ENCODE results near the gene TBC1D2. TPM values are rescaled to one million over a fixed set of nuclear protein-coding genes. Genes with fewer than 3 reads are reported as not detected.
"Not testable (repeated sequence)": the region's sequence is repeated elsewhere in the genome, so short reads cannot be mapped to it uniquely, and the experiment has no call there.

The TBC1D2 gene
- total and polyA plus RNA-seq, 2 donors (not counting 1 experiment from before 2014, with no cell fraction given) = 7.5 to 24.9 TPM

GRCh38 chr9:98176391-98177259 lies 78.8 kb downstream of the TBC1D2 start:
- Histone ChIP-seq H3K9ac (ENCODE audit: insufficient read depth, low read length) (no peak overlapping the region), H3K4me1 (ENCODE audit: control insufficient read depth, extremely low read depth, insufficient read depth, low read length) (no peaks in the 10 kb centered on the region), H3K79me2 (ENCODE audit: control insufficient read depth, insufficient read depth, low read length) (no peaks in the 10 kb centered on the region), H3K36me3 (ENCODE audit: control insufficient read depth, insufficient read depth, low read length) (no peaks in the 10 kb centered on the region), H3K4me2 (ENCODE audit: extremely low read depth, insufficient read depth, low read length) (no peak overlapping the region), H3K27me3 (ENCODE audit: control insufficient read depth, insufficient read depth, low read length) (peaks cover 7% of the 10 kb centered on the region), H4K20me1 (ENCODE audit: control insufficient read depth, extremely low read depth, insufficient read depth, low read length) (no peaks in the 10 kb centered on the region), H2AFZ (ENCODE audit: low read length) (no peak overlapping the region), H3K4me3 (replicated peaks in 1 of 4; ENCODE audit: control extremely low read depth in 1 of 4, insufficient read depth in 1 of 4, low read depth in 3 of 4, low read length in 4 of 4) (no peak overlapping the region), H3K27ac (ENCODE audit: insufficient read depth, low read length) (no peak overlapping the region), H3K9me3 (ENCODE audit: control insufficient read depth, insufficient read depth, low read depth, low read length) (no peaks in the 10 kb centered on the region)
- TF ChIP-seq EZH2 (IDR thresholded peaks at IDR 0.05; ENCODE audit: low read length, missing control alignments) (no peak), CTCF (conservative IDR thresholded peaks at IDR 0.05 in 1 of 2, IDR thresholded peaks at IDR 0.05 in 1 of 2; ENCODE audit: low read depth in 1 of 2, low read length in 2 of 2) (no peak)
- no peak for DNase-seq (ENCODE audit: low read depth in 2 of 2)

GRCh38 chr9:98175762-98176161 lies 79.7 kb downstream of the TBC1D2 start:
- Histone ChIP-seq H3K27ac (ENCODE audit: insufficient read depth, low read length) (no peak overlapping the region), H3K36me3 (ENCODE audit: control insufficient read depth, insufficient read depth, low read length) (no peaks in the 10 kb centered on the region), H3K9me3 (ENCODE audit: control insufficient read depth, insufficient read depth, low read depth, low read length) (no peaks in the 10 kb centered on the region), H3K79me2 (ENCODE audit: control insufficient read depth, insufficient read depth, low read length) (no peaks in the 10 kb centered on the region), H4K20me1 (ENCODE audit: control insufficient read depth, extremely low read depth, insufficient read depth, low read length) (no peaks in the 10 kb centered on the region), H2AFZ (ENCODE audit: low read length) (no peak overlapping the region), H3K9ac (ENCODE audit: insufficient read depth, low read length) (no peak overlapping the region), H3K4me1 (ENCODE audit: control insufficient read depth, extremely low read depth, insufficient read depth, low read length) (no peaks in the 10 kb centered on the region), H3K4me2 (ENCODE audit: extremely low read depth, insufficient read depth, low read length) (no peak overlapping the region), H3K4me3 (replicated peaks in 1 of 4; ENCODE audit: control extremely low read depth in 1 of 4, insufficient read depth in 1 of 4, low read depth in 3 of 4, low read length in 4 of 4) (no peak overlapping the region), H3K27me3 (ENCODE audit: control insufficient read depth, insufficient read depth, low read length) (peaks cover 8% of the 10 kb centered on the region)
- TF ChIP-seq CTCF (conservative IDR thresholded peaks at IDR 0.05 in 1 of 2, IDR thresholded peaks at IDR 0.05 in 1 of 2; ENCODE audit: low read depth in 1 of 2, low read length in 2 of 2) (no peak), EZH2 (IDR thresholded peaks at IDR 0.05; ENCODE audit: low read length, missing control alignments) (no peak)
- no peak for DNase-seq (ENCODE audit: low read depth in 2 of 2)

- H3K27me3 ChIP-seq (ENCODE audit: control insufficient read depth, insufficient read depth, low read length) = peaks cover 10% of the 10 kb centered on the region
- DNase-seq (ENCODE audit: low read depth in 2 of 2) = no peak
These were observed 80.3 kb downstream of the TBC1D2 start for GRCh38 chr9:98175028-98175569.

GRCh38 chr9:98174502-98174918 lies 80.9 kb downstream of the TBC1D2 start:
- DNase-seq (ENCODE audit: low read depth in 2 of 2) = not testable (repeated sequence)

More at GRCh38 chr9:98175028-98175569, 80.3 kb downstream of the TBC1D2 start:
- Histone ChIP-seq H3K79me2 (ENCODE audit: control insufficient read depth, insufficient read depth, low read length) (no peaks in the 10 kb centered on the region), H3K9ac (ENCODE audit: insufficient read depth, low read length) (no peak overlapping the region), H3K9me3 (ENCODE audit: control insufficient read depth, insufficient read depth, low read depth, low read length) (no peaks in the 10 kb centered on the region), H3K36me3 (ENCODE audit: control insufficient read depth, insufficient read depth, low read length) (no peaks in the 10 kb centered on the region), H3K4me1 (ENCODE audit: control insufficient read depth, extremely low read depth, insufficient read depth, low read length) (no peaks in the 10 kb centered on the region), H3K4me3 (replicated peaks in 1 of 4; ENCODE audit: control extremely low read depth in 1 of 4, insufficient read depth in 1 of 4, low read depth in 3 of 4, low read length in 4 of 4) (no peak overlapping the region), H3K27ac (ENCODE audit: insufficient read depth, low read length) (no peak overlapping the region), H2AFZ (ENCODE audit: low read length) (no peak overlapping the region), H4K20me1 (ENCODE audit: control insufficient read depth, extremely low read depth, insufficient read depth, low read length) (no peaks in the 10 kb centered on the region), H3K4me2 (ENCODE audit: extremely low read depth, insufficient read depth, low read length) (no peak overlapping the region)
- TF ChIP-seq CTCF (conservative IDR thresholded peaks at IDR 0.05 in 1 of 2, IDR thresholded peaks at IDR 0.05 in 1 of 2; ENCODE audit: low read depth in 1 of 2, low read length in 2 of 2) = no peak
- no peak for TF ChIP-seq EZH2 (IDR thresholded peaks at IDR 0.05; ENCODE audit: low read length, missing control alignments)

More at GRCh38 chr9:98174502-98174918, 80.9 kb downstream of the TBC1D2 start:
- not testable (repeated sequence) for H3K9me3 ChIP-seq (ENCODE audit: control insufficient read depth, insufficient read depth, low read depth, low read length); H3K9ac ChIP-seq (ENCODE audit: insufficient read depth, low read length); H4K20me1 ChIP-seq (ENCODE audit: control insufficient read depth, extremely low read depth, insufficient read depth, low read length); H3K79me2 ChIP-seq (ENCODE audit: control insufficient read depth, insufficient read depth, low read length); H3K27ac ChIP-seq (ENCODE audit: insufficient read depth, low read length); H3K36me3 ChIP-seq (ENCODE audit: control insufficient read depth, insufficient read depth, low read length); H2AFZ ChIP-seq (ENCODE audit: low read length); H3K4me3 ChIP-seq (replicated peaks in 1 of 4; ENCODE audit: control extremely low read depth in 1 of 4, insufficient read depth in 1 of 4, low read depth in 3 of 4, low read length in 4 of 4); H3K4me1 ChIP-seq (ENCODE audit: control insufficient read depth, extremely low read depth, insufficient read depth, low read length); H3K27me3 ChIP-seq (ENCODE audit: control insufficient read depth, insufficient read depth, low read length); H3K4me2 ChIP-seq (ENCODE audit: extremely low read depth, insufficient read depth, low read length)

Data from fibroblast of lung (primary cell).